HepG2 (cell line): ENCODE data around the gene CHDH. TPM values are rescaled to one million over a fixed set of nuclear protein-coding genes. Genes with fewer than 3 reads are reported as not detected.

Experiments
- ATAC-seq: fragments of 200-7000 bp; cut with Tn5 transposase; 3 replicates; pipeline ENCODE4 v1.9.1; 2020; ENCODE audit warnings: mild to moderate bottlenecking, moderate library complexity
- BruUV-seq: library from RNA; stranded (reverse); fragments of 400-500 nt; replicated peaks from 2 replicates; lab custom pipeline; 2021; lab: Mats Ljungman, UMichigan
- CTCF ChIA-PET: fragments of 300-600 bp; formaldehyde crosslinking; extraction: SDS; loops from one replicate; lab custom pipeline; 2021; ENCODE audit warnings: low total read pairs, inconsistent platforms, low intra/inter-chr PET ratio; lab: Yijun Ruan, JAX
- POLR2A ChIA-PET: fragments of 350-600 bp; sonication (Branson Sonifier 250); formaldehyde crosslinking; loops from one replicate; lab custom pipeline; 2020; ENCODE audit warnings: antibody characterized with exemption, inconsistent platforms; lab: Yijun Ruan, JAX
- DNase-seq: peaks from one replicate; pipeline ENCODE4 v3.0.0-alpha.2; 2015; ENCODE audit warnings: low spot score
- FAIRE-seq: peaks from 3 replicates; lab custom pipeline; 2011; peaks lifted over from hg19 to GRCh38; lab: Jason Lieb, UNC
- H2AFZ ChIP-seq: one replicate; pipeline ENCODE4 v1.6.1; 2011; ENCODE audit warnings: low read length, inconsistent platforms
- H3K27ac ChIP-seq: fragments of 300-600 bp; 3 replicates; pipeline ENCODE4 v1.8.0; 2011; ENCODE audit warnings: mixed run types, mild to moderate bottlenecking, mixed read lengths, low read length, inconsistent platforms; ENCODE audit not compliant: insufficient read depth; ENCODE audit errors: extremely low read length
- H3K27me3 ChIP-seq, 2 experiments: fragments of 200-600 bp in 1 of 2; 2 replicates in 1 of 2; 3 replicates in 1 of 2; pipeline versions ENCODE4 v1.6.0 to v1.8.0; 2011; ENCODE audit warnings: low read length in 2 of 2, mild to moderate bottlenecking in 2 of 2, moderate library complexity in 2 of 2, inconsistent platforms in 1 of 2; ENCODE audit not compliant: insufficient read depth in 2 of 2, control insufficient read depth in 1 of 2
- H3K36me3 ChIP-seq, 2 experiments: fragments of 200-600 bp in 1 of 2; replicated peaks in 1 of 2; 2 replicates in 1 of 2; 3 replicates in 1 of 2; pipeline versions ENCODE4 v1.5.1 to v1.8.0; 2011; ENCODE audit warnings: low read length in 2 of 2, inconsistent platforms in 1 of 2; ENCODE audit not compliant: insufficient read depth in 2 of 2, control insufficient read depth in 1 of 2
- H3K4me1 ChIP-seq: 2 replicates; pipeline ENCODE4 v1.5.1; 2012; ENCODE audit warnings: low read length, inconsistent platforms; ENCODE audit not compliant: insufficient read depth
- H3K4me2 ChIP-seq: 2 replicates; pipeline ENCODE4 v1.6.0; 2011; ENCODE audit warnings: low read depth, low read length, inconsistent platforms
- H3K4me3 ChIP-seq, 3 experiments: fragments of 200-600 bp in 1 of 3; sonication (generic), shearing (Covaris generic) in 1 of 3; replicated peaks in 1 of 3; 2 replicates each; pipeline ENCODE4 v1.5.1; 2011 to 2016; ENCODE audit warnings: low read length in 3 of 3, inconsistent platforms in 2 of 3, low read depth in 2 of 3, mild to moderate bottlenecking in 2 of 3, control low read depth in 1 of 3, mixed read lengths in 1 of 3; ENCODE audit not compliant: insufficient read depth in 1 of 3
- H3K79me2 ChIP-seq: one replicate; pipeline ENCODE4 v1.6.1; 2011; ENCODE audit warnings: low read length, inconsistent platforms; ENCODE audit not compliant: insufficient read depth
- H3K9ac ChIP-seq: 2 replicates; pipeline ENCODE4 v1.6.0; 2011; ENCODE audit warnings: mild to moderate bottlenecking, low read depth, low read length, inconsistent platforms; ENCODE audit not compliant: insufficient read depth
- H3K9me3 ChIP-seq: 2 replicates; pipeline ENCODE4 v1.5.1; 2012; ENCODE audit warnings: mild to moderate bottlenecking, low read length
- H4K20me1 ChIP-seq: 2 replicates; pipeline ENCODE4 v1.6.0; 2011; ENCODE audit warnings: inconsistent platforms, mild to moderate bottlenecking, low read length, moderate library complexity; ENCODE audit not compliant: insufficient read depth
- CC2D1A ChIP-seq: sonication (generic); formaldehyde crosslinking; IDR thresholded peaks from 2 replicates; pipeline ENCODE4 v1.8.1; 2023; ENCODE audit warnings: mild to moderate bottlenecking, missing genetic modification reagents
- GATA4 ChIP-seq: sonication (generic); IDR thresholded peaks from 2 replicates; pipeline ENCODE4 v1.6.1; 2016; ENCODE audit warnings: antibody characterized with exemption, low read depth, borderline replicate concordance
- MTF1 ChIP-seq: sonication (generic); formaldehyde crosslinking; IDR thresholded peaks from 2 replicates; pipeline ENCODE4 v1.5.0; 2020; ENCODE audit warnings: missing genetic modification reagents
- THYN1 ChIP-seq: sonication (generic); formaldehyde crosslinking; IDR thresholded peaks from 2 replicates; pipeline ENCODE4 v1.8.1; 2023; ENCODE audit warnings: low read depth, mild to moderate bottlenecking, moderate library complexity, missing genetic modification reagents, borderline replicate concordance
- ZBTB7B ChIP-seq: sonication (generic); formaldehyde crosslinking; IDR thresholded peaks from 2 replicates; pipeline ENCODE4 v1.4.0; 2020; ENCODE audit warnings: missing genetic modification reagents
- ZKSCAN1 ChIP-seq: fragments of 150-350 bp; IDR thresholded peaks from 2 replicates; pipeline ENCODE4 v1.6.1; 2014; ENCODE audit warnings: low read length
- ZNF510 ChIP-seq: sonication (generic); formaldehyde crosslinking; IDR thresholded peaks from 2 replicates; pipeline ENCODE4 v1.4.0; 2020; ENCODE audit warnings: low read depth, mild to moderate bottlenecking, missing genetic modification reagents
- ZNF546 ChIP-seq: sonication (generic); formaldehyde crosslinking; conservative IDR thresholded peaks from 2 replicates; pipeline ENCODE4 v1.8.1; 2023; ENCODE audit warnings: mild to moderate bottlenecking, missing genetic modification reagents
- ZNF598 ChIP-seq: sonication (generic); formaldehyde crosslinking; IDR thresholded peaks from 2 replicates; pipeline ENCODE4 v1.5.1; 2020; ENCODE audit warnings: mild to moderate bottlenecking, missing genetic modification reagents, borderline replicate concordance
- WGBS: methylation state at CpG from one replicate; pipeline ENCODE4 v1.1.6; 2017; ENCODE audit warnings: low lambda C conversion rate; 5-methylcytosine and 5-hydroxymethylcytosine counted together
- in situ Hi-C: cut with HindIII; loops from 2 replicates; pipeline ENCODE4 v1.10.0; 2017; ENCODE audit warnings: low pct_unique_long_range_greater_than_20kb; ENCODE audit not compliant: extremely low pct_ligation_motif_present
- intact Hi-C: fragments of 100-400 bp; cut with micrococcal nuclease; formaldehyde crosslinking; loops from one replicate; pipeline ENCODE4 v1.10.0; 2022; ENCODE audit not compliant: unreplicated experiment
- polyA plus RNA-seq, 8 experiments: library from polyadenylated mRNA; depleted of rRNA in 3 of 8; stranded (reverse) in 7 of 8; unstranded in 1 of 8; fragments of >200 nt; fragmentation: Illumina TruSeq in 4 of 8; extraction: Trizol in 4 of 8; gene quantifications; 2 replicates each; pipeline versions ENCODE4 v1.2.1 to v1.2.3, GENCODE V29; 2011 to 2016; ENCODE audit warnings: low read depth in 4 of 8, missing spikeins in 1 of 8, mixed read lengths in 1 of 8; ENCODE audit not compliant: insufficient read depth in 1 of 8
- total RNA-seq, 5 experiments: library from RNA; depleted of rRNA; stranded (reverse); fragments of >200 nt; fragmentation: Illumina TruSeq; extraction: Trizol; gene quantifications; 2 replicates each; pipeline ENCODE4 v1.2.3, GENCODE V29; 2016; ENCODE audit warnings: low read depth in 1 of 5
- TF ChIP-seq, protein P1 (sequence below): fragments of 450-650 bp; IDR thresholded peaks from 2 replicates; pipeline ENCODE4 v1.6.1; 2016
- TF ChIP-seq, protein P2 (sequence below): sonication (generic); formaldehyde crosslinking; IDR thresholded peaks from 2 replicates; pipeline ENCODE4 v1.4.0; 2020; ENCODE audit warnings: mild to moderate bottlenecking, missing genetic modification reagents

Gene CHDH
- total and polyA plus RNA-seq, 2 of the 13 experiments (the other 11 are each of a cell fraction or from before 2014, with no cell fraction given) = 28.1 to 48.9 TPM

DNA sequence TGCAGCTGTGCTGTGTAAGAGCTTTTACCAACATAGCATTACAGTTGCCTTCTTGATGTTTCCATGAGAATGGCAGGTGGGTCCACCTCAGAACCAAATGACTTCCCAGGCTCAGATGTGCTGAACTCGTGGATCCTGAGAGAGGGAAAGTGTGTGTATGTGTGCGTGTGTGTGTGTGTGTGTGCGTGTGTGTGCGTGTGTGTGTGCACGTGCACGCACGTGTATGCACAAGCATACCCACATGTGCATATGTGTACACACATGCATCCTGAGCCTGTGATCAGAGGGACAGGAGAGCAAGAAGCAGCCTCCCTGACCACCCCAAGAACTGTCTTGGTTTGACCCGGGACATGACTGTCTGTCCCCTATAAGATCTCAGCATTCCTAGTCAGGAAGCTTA is 48.1 kb downstream of the CHDH start:
- Histone ChIP-seq H4K20me1 (no peaks in the 10 kb centered on the region), H3K9me3 (no peaks in the 10 kb centered on the region), H3K4me2 (no peak overlapping the region), H3K36me3 (no peaks in the 10 kb centered on the region), H3K4me3 (no peak overlapping the region), H3K9ac (no peak overlapping the region), H3K27me3 (no peaks in the 10 kb centered on the region), H3K4me1 (no peaks in the 10 kb centered on the region), H2AFZ (no peak overlapping the region), H3K27ac (no peak overlapping the region), H3K79me2 (no peaks in the 10 kb centered on the region)
- 68% methylated on average over 8 of the region's 8 CpGs for WGBS
- ATAC-seq (no peak), FAIRE-seq (no peak), DNase-seq (no peak)
- ChIA-PET CTCF (no interaction called here), POLR2A (no interaction called here)
- TF ChIP-seq, protein P1, sequence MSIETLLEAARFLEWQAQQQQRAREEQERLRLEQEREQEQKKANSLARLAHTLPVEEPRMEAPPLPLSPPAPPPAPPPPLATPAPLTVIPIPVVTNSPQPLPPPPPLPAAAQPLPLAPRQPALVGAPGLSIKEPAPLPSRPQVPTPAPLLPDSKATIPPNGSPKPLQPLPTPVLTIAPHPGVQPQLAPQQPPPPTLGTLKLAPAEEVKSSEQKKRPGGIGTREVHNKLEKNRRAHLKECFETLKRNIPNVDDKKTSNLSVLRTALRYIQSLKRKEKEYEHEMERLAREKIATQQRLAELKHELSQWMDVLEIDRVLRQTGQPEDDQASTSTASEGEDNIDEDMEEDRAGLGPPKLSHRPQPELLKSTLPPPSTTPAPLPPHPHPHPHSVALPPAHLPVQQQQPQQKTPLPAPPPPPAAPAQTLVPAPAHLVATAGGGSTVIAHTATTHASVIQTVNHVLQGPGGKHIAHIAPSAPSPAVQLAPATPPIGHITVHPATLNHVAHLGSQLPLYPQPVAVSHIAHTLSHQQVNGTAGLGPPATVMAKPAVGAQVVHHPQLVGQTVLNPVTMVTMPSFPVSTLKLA = peak; percentile 81
- no peak for TF ChIP-seq GATA4
- no peak for TF ChIP-seq ZNF598 (CRISPR knock-in tag)
- intact Hi-C loops = no loop called here
- no TSS peak for BruUV-seq
- in situ Hi-C loops = no loop called here

DNA sequence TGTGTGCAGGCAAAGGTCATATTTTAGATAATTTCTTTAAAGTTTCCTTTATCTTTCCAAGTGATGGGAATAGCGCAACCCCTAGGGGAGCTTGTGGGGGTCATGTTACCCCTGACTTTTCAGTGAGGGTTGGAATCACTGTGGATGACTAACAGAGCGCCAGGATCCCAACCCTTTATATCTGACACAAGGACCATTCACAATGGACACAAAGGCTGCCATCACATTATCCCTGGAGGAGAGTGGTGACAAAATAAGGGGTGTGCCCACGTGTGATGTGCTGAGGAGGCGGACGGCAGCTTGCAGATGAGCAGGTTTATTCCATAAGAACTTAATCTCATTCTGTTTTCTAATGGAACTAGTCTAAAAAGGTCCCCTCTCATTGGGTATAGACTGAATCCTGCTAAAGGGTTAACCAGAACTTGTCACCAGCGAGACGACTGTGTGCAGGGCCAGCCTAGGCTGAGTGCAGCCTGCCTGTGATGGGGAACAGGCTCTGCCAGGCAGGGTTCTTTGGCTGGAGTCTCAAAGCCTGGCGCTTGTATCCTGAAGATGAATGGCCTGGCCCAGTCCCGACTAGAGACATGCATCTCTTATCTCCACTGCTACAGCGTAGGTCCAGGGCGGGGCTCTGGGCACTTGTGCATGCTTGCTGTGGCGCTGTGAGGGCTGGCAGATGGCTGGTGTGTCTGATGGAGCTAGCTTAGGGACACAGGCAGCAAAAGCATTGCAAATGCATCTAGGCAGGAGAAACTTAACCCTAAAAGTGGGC is 50.2 kb downstream of the CHDH start:
- intact Hi-C loops = no loop called here
- H2AFZ ChIP-seq = no peak overlapping the region
- H3K27me3 ChIP-seq = no peaks in the 10 kb centered on the region
- ChIA-PET CTCF (no interaction called here), POLR2A (no interaction called here)
- no peaks in the 10 kb centered on the region for H3K36me3 ChIP-seq
- BruUV-seq = no TSS peak
- H3K4me1 ChIP-seq = no peaks in the 10 kb centered on the region
- in situ Hi-C loops = no loop called here
- FAIRE-seq (no peak), DNase-seq (no peak), ATAC-seq (no peak)
- H3K27ac ChIP-seq = no peak overlapping the region
- no peak overlapping the region for H3K4me3 ChIP-seq
- H3K9me3 ChIP-seq = no peaks in the 10 kb centered on the region
- no peaks in the 10 kb centered on the region for H3K79me2 ChIP-seq
- H3K9ac ChIP-seq = no peak overlapping the region
- WGBS = 62% methylated on average over 7 of the region's 12 CpGs
- no peaks in the 10 kb centered on the region for H4K20me1 ChIP-seq
- H3K4me2 ChIP-seq = no peak overlapping the region
- TF ChIP-seq MTF1 (CRISPR knock-in tag) (no peak), CC2D1A (no peak), ZNF510 (CRISPR knock-in tag) (no peak), THYN1 (CRISPR knock-in tag) (no peak), ZNF546 (no peak), ZKSCAN1 (no peak), ZBTB7B (CRISPR knock-in tag) (no peak)
- TF ChIP-seq, protein P2, sequence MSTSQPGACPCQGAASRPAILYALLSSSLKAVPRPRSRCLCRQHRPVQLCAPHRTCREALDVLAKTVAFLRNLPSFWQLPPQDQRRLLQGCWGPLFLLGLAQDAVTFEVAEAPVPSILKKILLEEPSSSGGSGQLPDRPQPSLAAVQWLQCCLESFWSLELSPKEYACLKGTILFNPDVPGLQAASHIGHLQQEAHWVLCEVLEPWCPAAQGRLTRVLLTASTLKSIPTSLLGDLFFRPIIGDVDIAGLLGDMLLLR (CRISPR knock-in tag) = no peak
